ENCODE data around the gene GPR119. TPM values are rescaled to one million over a fixed set of nuclear protein-coding genes. Genes with fewer than 3 reads are reported as not detected.

Gene GPR119
- total RNA-seq, 1 experiment from 2014 or later: not detected

GRCh38 chrX:130413415-130413814 lies 27.9 kb upstream of the GPR119 start:
- Mint-ChIP-seq H3K36me3 (peaks cover 23% of the 10 kb centered on the region), H3K27ac (no peak overlapping the region), H3K27me3 (ENCODE audit: low read depth) (no peaks in the 10 kb centered on the region), H3K4me3 (no peak overlapping the region), H3K9me3 (no peaks in the 10 kb centered on the region), H3K4me1 (no peaks in the 10 kb centered on the region)
- ChIA-PET POLR2A (no interaction called here), CTCF (no interaction called here)
- TF ChIP-seq GABPB1 (CRISPR knock-in tag; IDR thresholded peaks at IDR 0.05) (no peak), ZNF263 (CRISPR knock-in tag; IDR thresholded peaks at IDR 0.05; ENCODE audit: low read depth) (no peak), EMX1 (CRISPR knock-in tag; IDR thresholded peaks at IDR 0.05) (no peak), ZNF138 (CRISPR knock-in tag; conservative IDR thresholded peaks at IDR 0.05) (no peak), ZNF423 (CRISPR knock-in tag; IDR thresholded peaks at IDR 0.05) (no peak), ZBTB43 (CRISPR knock-in tag; IDR thresholded peaks at IDR 0.05) (no peak), ZNF416 (CRISPR knock-in tag; IDR thresholded peaks at IDR 0.05) (no peak), TEAD1 (CRISPR knock-in tag; IDR thresholded peaks at IDR 0.05) (no peak), ZNF425 (CRISPR knock-in tag; conservative IDR thresholded peaks at IDR 0.05) (no peak), ATF3 (CRISPR knock-in tag; conservative IDR thresholded peaks at IDR 0.05) (no peak), JUN (CRISPR knock-in tag; IDR thresholded peaks at IDR 0.05) (no peak), NR2C2 (CRISPR knock-in tag; IDR thresholded peaks at IDR 0.05) (no peak), USF1 (CRISPR knock-in tag; IDR thresholded peaks at IDR 0.05) (no peak), ARID4B (CRISPR knock-in tag; IDR thresholded peaks at IDR 0.05; ENCODE audit: borderline replicate concordance) (no peak), USF2 (CRISPR knock-in tag; IDR thresholded peaks at IDR 0.05) (no peak), CDX4 (CRISPR knock-in tag; IDR thresholded peaks at IDR 0.05; ENCODE audit: borderline replicate concordance) (no peak)
- DNase-seq (ENCODE audit: low spot score) (no peak), ATAC-seq (no peak)
